Stomach smooth muscle (tissue), 2 donors: ENCODE data around the gene GRIK4.

Experiments
- H3K27ac ChIP-seq: one replicate; pipeline ENCODE4 v1.7.0; 2013; ENCODE audit warnings: mild to moderate bottlenecking, low read length, inconsistent platforms
- H3K27me3 ChIP-seq, 2 donors: one replicate each; pipeline ENCODE4 v1.7.0; 2013; ENCODE audit warnings: low read length in 2 of 2; ENCODE audit not compliant: insufficient read depth in 2 of 2, control insufficient read depth in 1 of 2
- H3K36me3 ChIP-seq, 2 donors: one replicate each; pipeline ENCODE4 v1.7.0; 2013; ENCODE audit warnings: low read length in 2 of 2; ENCODE audit not compliant: control insufficient read depth in 2 of 2, insufficient read depth in 2 of 2
- H3K4me1 ChIP-seq: one replicate; pipeline ENCODE4 v1.7.0; 2013; ENCODE audit warnings: low read length; ENCODE audit not compliant: control insufficient read depth, insufficient read depth
- H3K4me3 ChIP-seq, 2 donors: one replicate each; pipeline ENCODE4 v1.7.0; 2013; ENCODE audit warnings: low read length in 2 of 2
- H3K9ac ChIP-seq, 2 donors: one replicate each; pipeline ENCODE4 v1.7.0; 2013; ENCODE audit warnings: low read length in 2 of 2, mild to moderate bottlenecking in 1 of 2
- H3K9me3 ChIP-seq, 2 donors: one replicate each; pipeline ENCODE4 v1.7.0; 2013; ENCODE audit warnings: low read length in 2 of 2; ENCODE audit not compliant: control insufficient read depth in 2 of 2
- donor health status: healthy.
- donor health status: Pancreatic carcinoma.

GRIK4 gene

GRCh38 chr11:120798854-120799253 lies 287.3 kb downstream of the GRIK4 start:
- Histone ChIP-seq H3K36me3 (no peaks in the 10 kb centered on the region), H3K4me1 (no peaks in the 10 kb centered on the region), H3K27me3 (peaks cover 0 to 15% of the 10 kb centered on the region in 2 donors), H3K27ac (no peak overlapping the region), H3K4me3 (no peak overlapping the region), H3K9ac (no peak overlapping the region), H3K9me3 (no peaks in the 10 kb centered on the region)

- Histone ChIP-seq H3K27ac (no peak overlapping the region), H3K27me3 (peaks cover 0 to 15% of the 10 kb centered on the region in 2 donors), H3K4me3 (no peak overlapping the region), H3K36me3 (no peaks in the 10 kb centered on the region), H3K4me1 (no peaks in the 10 kb centered on the region), H3K9me3 (no peaks in the 10 kb centered on the region), H3K9ac (no peak overlapping the region)
Observed at GRCh38 chr11:120800206-120800605, 288.7 kb downstream of the GRIK4 start.

DNA sequence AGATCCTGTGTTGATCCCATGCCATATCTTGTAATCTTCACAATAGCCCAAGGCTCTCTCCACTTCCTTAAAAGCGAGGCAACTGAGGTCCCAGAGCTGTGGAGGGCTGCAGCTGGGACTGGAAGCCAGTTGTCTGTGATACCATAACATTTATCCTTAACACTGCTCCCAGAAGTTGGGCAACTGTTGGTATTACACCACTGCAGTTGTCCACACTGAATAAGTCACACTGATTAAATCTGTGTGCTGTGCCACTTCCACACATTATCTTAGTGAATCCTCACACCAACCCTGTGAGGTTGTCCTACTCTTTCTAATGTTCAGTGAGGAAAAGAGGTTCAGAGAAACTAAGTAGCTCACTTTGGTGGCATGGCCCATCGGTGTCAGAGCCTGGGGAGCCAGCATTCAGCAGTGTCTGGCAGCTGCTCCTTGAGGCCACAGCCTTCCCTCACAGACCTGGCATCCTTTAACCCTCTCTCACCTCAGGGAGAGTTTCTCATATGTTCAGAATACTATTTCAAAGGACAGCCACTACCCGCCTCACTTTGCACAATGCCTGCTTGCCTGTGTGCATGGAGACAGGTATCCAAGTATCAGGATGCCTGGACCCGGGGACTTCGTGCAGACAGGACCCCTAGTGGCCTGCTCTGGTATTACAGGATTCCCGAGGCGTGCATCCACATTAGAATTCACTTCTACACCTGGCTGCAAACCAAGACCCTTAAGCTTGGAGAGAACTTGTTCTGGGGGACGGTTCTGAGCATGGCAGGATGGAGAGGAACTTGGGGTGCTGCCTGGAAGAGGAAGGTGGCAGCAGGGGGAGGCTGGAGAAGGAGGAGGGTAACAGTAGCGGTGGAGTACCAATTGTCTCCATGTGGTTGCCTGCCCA lies 290.5 kb downstream of the GRIK4 start:
- Histone ChIP-seq H3K27ac (no peak overlapping the region), H3K4me1 (no peaks in the 10 kb centered on the region), H3K4me3 (no peak overlapping the region), H3K36me3 (no peaks in the 10 kb centered on the region), H3K9me3 (no peaks in the 10 kb centered on the region), H3K9ac (no peak overlapping the region), H3K27me3 (peaks cover 0 to 19% of the 10 kb centered on the region in 2 donors)

GRCh38 chr11:120805960-120806555 lies 294.5 kb downstream of the GRIK4 start:
- Histone ChIP-seq H3K36me3 (no peaks in the 10 kb centered on the region), H3K27me3 (peaks cover 0 to 17% of the 10 kb centered on the region in 2 donors)

DNA sequence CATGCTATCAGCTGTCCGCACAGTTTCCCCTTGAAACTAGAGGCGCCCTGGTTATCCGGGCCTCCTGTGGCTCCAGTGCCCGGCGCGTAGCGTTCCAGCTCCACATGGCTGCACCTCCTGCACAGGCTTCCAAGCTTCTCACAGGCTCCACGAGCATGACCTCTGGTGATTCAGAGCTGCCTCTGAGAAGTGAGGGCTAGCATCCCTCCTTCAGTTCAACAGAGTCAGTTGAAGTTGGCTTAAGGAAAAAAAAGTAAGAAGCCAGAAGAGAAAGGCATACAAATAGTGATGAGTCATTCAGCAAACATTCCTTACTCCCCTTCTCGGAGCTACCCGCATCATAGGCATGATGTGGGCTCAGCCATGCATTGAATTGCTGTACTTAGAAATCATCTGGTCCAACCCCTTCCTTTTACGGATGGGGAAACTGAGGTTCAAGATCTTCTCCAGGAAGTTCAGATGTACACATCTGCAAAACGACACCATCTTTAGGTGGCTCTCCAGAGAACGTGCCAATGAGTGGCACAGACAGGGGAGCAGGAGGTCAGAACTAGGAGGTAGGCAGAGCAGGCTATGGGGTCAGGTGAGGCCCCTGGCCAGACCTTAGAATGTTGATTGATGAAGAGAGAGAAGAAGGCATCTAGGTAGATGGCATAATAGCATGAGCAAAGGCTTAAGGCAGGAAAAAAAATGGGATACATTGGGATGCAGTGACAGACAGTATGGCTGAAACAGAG lies 296.0 kb downstream of the GRIK4 start:
- H3K4me3 ChIP-seq, result no peak overlapping the region
- no peaks in the 10 kb centered on the region for H3K9me3 ChIP-seq
- H3K27me3 ChIP-seq, result peaks cover 0 to 12% of the 10 kb centered on the region in 2 donors
- no peak overlapping the region for H3K9ac ChIP-seq
- no peaks in the 10 kb centered on the region for H3K36me3 ChIP-seq
- no peaks in the 10 kb centered on the region for H3K4me1 ChIP-seq
- H3K27ac ChIP-seq, result no peak overlapping the region

More at GRCh38 chr11:120805960-120806555, 294.5 kb downstream of the GRIK4 start:
- Histone ChIP-seq H3K9ac (no peak overlapping the region), H3K4me1 (no peaks in the 10 kb centered on the region), H3K4me3 (no peak overlapping the region), H3K27ac (no peak overlapping the region), H3K9me3 (no peaks in the 10 kb centered on the region)

GRCh38 chr11:120808616-120809050 lies 297.1 kb downstream of the GRIK4 start:
- Histone ChIP-seq H3K4me3 (no peak overlapping the region), H3K4me1 (no peaks in the 10 kb centered on the region), H3K9me3 (no peaks in the 10 kb centered on the region), H3K27me3 (peaks cover 0 to 8% of the 10 kb centered on the region in 2 donors), H3K9ac (no peak overlapping the region), H3K27ac (no peak overlapping the region), H3K36me3 (no peaks in the 10 kb centered on the region)

- Histone ChIP-seq H3K4me1 (no peaks in the 10 kb centered on the region), H3K9me3 (no peaks in the 10 kb centered on the region), H3K27ac (no peak overlapping the region), H3K36me3 (no peaks in the 10 kb centered on the region), H3K27me3 (peaks cover 0 to 8% of the 10 kb centered on the region in 2 donors), H3K9ac (no peak overlapping the region), H3K4me3 (no peak overlapping the region)
Observed at GRCh38 chr11:120810251-120810650, 298.7 kb downstream of the GRIK4 start.

- Histone ChIP-seq H3K9me3 (no peaks in the 10 kb centered on the region), H3K9ac (no peak overlapping the region), H3K27me3 (peaks cover 0 to 4% of the 10 kb centered on the region in 2 donors), H3K4me1 (no peaks in the 10 kb centered on the region), H3K36me3 (no peaks in the 10 kb centered on the region), H3K4me3 (no peak overlapping the region), H3K27ac (no peak overlapping the region)
Observed at GRCh38 chr11:120811199-120811598, 299.7 kb downstream of the GRIK4 start.

- Histone ChIP-seq H3K9me3 (no peaks in the 10 kb centered on the region), H3K4me3 (no peak overlapping the region), H3K27me3 (peaks cover 0 to 4% of the 10 kb centered on the region in 2 donors), H3K27ac (no peak overlapping the region), H3K9ac (no peak overlapping the region), H3K4me1 (no peaks in the 10 kb centered on the region), H3K36me3 (no peaks in the 10 kb centered on the region)
Observed at GRCh38 chr11:120811731-120812130, 300.2 kb downstream of the GRIK4 start.

DNA sequence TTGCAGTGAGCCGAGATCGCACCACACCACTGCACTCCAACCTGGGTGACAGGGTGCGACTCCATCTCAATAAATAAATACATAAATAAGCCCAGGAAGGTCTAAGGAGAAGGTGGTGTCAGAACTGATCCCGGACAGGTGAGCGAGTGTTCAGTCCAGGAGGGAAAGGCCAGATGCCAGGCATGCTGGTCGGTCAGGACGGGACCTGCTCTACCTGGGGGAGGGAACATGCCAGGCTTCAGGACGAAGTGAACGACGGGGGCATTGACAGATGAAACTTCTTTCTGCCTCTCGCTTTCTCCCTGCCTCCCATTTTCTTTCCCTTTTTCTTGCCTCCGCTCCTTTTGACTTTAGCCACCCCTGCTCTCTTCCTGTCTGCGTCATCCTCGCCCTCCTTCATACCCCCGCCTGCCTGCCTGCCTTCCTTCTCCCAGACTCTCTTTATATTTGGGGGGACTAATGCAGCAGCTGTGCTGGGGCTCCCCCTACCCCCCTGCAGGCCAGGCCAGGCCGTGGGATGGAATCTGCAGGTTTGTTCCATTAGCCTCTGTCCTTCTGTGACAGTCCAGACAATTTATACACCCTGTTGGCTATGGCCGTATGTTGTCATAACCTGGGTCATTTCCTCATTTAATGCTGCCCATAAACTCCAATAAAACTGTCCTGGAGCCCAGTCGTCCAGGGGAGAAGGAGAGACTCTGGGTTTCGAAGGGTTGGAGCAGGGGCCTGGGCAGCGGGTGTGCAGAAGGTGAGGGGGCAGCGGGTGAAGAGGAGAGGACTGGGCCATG lies 303.2 kb downstream of the GRIK4 start:
- H3K27me3 ChIP-seq, result peaks cover 0 to 7% of the 10 kb centered on the region in 2 donors
- no peak overlapping the region for H3K9ac ChIP-seq
- no peaks in the 10 kb centered on the region for H3K9me3 ChIP-seq
- no peak overlapping the region for H3K27ac ChIP-seq
- H3K36me3 ChIP-seq, result no peaks in the 10 kb centered on the region
- no peak overlapping the region for H3K4me3 ChIP-seq
- no peaks in the 10 kb centered on the region for H3K4me1 ChIP-seq
